ENCODE data around the gene IGFL2.

Gene IGFL2

GRCh38 chr19:46131485-46132143 lies 16.4 kb upstream of the IGFL2 start:
- Mint-ChIP-seq H3K4me3 (no peak overlapping the region), H3K4me1 (ENCODE audit: low read depth) (peaks cover 4% of the 10 kb centered on the region), H3K27ac (no peak overlapping the region), H3K27me3 (ENCODE audit: low read depth) (peaks cover 44% of the 10 kb centered on the region), H3K36me3 (ENCODE audit: low read depth) (peaks cover 2% of the 10 kb centered on the region), H3K9me3 (no peaks in the 10 kb centered on the region)

- Mint-ChIP-seq H3K4me3 (no peak overlapping the region), H3K9me3 (no peaks in the 10 kb centered on the region), H3K4me1 (ENCODE audit: low read depth) (peaks cover 4% of the 10 kb centered on the region), H3K27me3 (ENCODE audit: low read depth) (peaks cover 37% of the 10 kb centered on the region), H3K36me3 (ENCODE audit: low read depth) (peaks cover 2% of the 10 kb centered on the region), H3K27ac (no peak overlapping the region)
Measured at GRCh38 chr19:46132508-46133100, 15.4 kb upstream of the IGFL2 start.

- H3K4me1 Mint-ChIP-seq (ENCODE audit: low read depth) = peaks cover 4% of the 10 kb centered on the region
- peaks cover 33% of the 10 kb centered on the region for H3K27me3 Mint-ChIP-seq (ENCODE audit: low read depth)
- H3K36me3 Mint-ChIP-seq (ENCODE audit: low read depth) = peaks cover 2% of the 10 kb centered on the region
- no peak overlapping the region for H3K27ac Mint-ChIP-seq
- H3K4me3 Mint-ChIP-seq = no peak overlapping the region
- no peaks in the 10 kb centered on the region for H3K9me3 Mint-ChIP-seq
Measured at GRCh38 chr19:46133101-46133627, 14.9 kb upstream of the IGFL2 start.

GRCh38 chr19:46133777-46134241 lies 14.2 kb upstream of the IGFL2 start:
- H3K9me3 Mint-ChIP-seq = no peaks in the 10 kb centered on the region
- H3K27me3 Mint-ChIP-seq (ENCODE audit: low read depth) = peaks cover 27% of the 10 kb centered on the region

GRCh38 chr19:46134527-46134926 lies 13.5 kb upstream of the IGFL2 start:
- Mint-ChIP-seq H3K4me1 (ENCODE audit: low read depth) (peaks cover 4% of the 10 kb centered on the region), H3K27me3 (ENCODE audit: low read depth) (peaks cover 24% of the 10 kb centered on the region), H3K27ac (no peak overlapping the region), H3K9me3 (no peaks in the 10 kb centered on the region), H3K4me3 (no peak overlapping the region), H3K36me3 (ENCODE audit: low read depth) (peaks cover 2% of the 10 kb centered on the region)

More at GRCh38 chr19:46133777-46134241, 14.2 kb upstream of the IGFL2 start:
- peaks cover 4% of the 10 kb centered on the region for H3K4me1 Mint-ChIP-seq (ENCODE audit: low read depth)
- peaks cover 2% of the 10 kb centered on the region for H3K36me3 Mint-ChIP-seq (ENCODE audit: low read depth)
- H3K4me3 Mint-ChIP-seq = no peak overlapping the region
- no peak overlapping the region for H3K27ac Mint-ChIP-seq

GRCh38 chr19:46137915-46138473 lies 10.0 kb upstream of the IGFL2 start:
- Mint-ChIP-seq H3K9me3 (no peaks in the 10 kb centered on the region), H3K4me3 (no peak overlapping the region)

GRCh38 chr19:46141421-46141820 lies 6.6 kb upstream of the IGFL2 start:
- no peaks in the 10 kb centered on the region for H3K36me3 Mint-ChIP-seq (ENCODE audit: low read depth)
- H3K27me3 Mint-ChIP-seq (ENCODE audit: low read depth) = peaks cover 27% of the 10 kb centered on the region
- H3K4me3 Mint-ChIP-seq = no peak overlapping the region
- H3K4me1 Mint-ChIP-seq (ENCODE audit: low read depth) = no peaks in the 10 kb centered on the region
- no peaks in the 10 kb centered on the region for H3K9me3 Mint-ChIP-seq
- no peak overlapping the region for H3K27ac Mint-ChIP-seq

More at GRCh38 chr19:46137915-46138473, 10.0 kb upstream of the IGFL2 start:
- Mint-ChIP-seq H3K4me1 (ENCODE audit: low read depth) (peaks cover 2% of the 10 kb centered on the region), H3K27ac (no peak overlapping the region), H3K36me3 (ENCODE audit: low read depth) (peaks cover 2% of the 10 kb centered on the region), H3K27me3 (ENCODE audit: low read depth) (peaks cover 22% of the 10 kb centered on the region)

GRCh38 chr19:46142294-46142693 lies 5.7 kb upstream of the IGFL2 start:
- no peak overlapping the region for H3K27ac Mint-ChIP-seq
- peaks cover 32% of the 10 kb centered on the region for H3K27me3 Mint-ChIP-seq (ENCODE audit: low read depth)

GRCh38 chr19:46144756-46145155 lies 3.3 kb upstream of the IGFL2 start:
- H3K27me3 Mint-ChIP-seq (ENCODE audit: low read depth) = peaks cover 36% of the 10 kb centered on the region
- no peaks in the 10 kb centered on the region for H3K4me1 Mint-ChIP-seq (ENCODE audit: low read depth)
- H3K27ac Mint-ChIP-seq = no peak overlapping the region
- no peaks in the 10 kb centered on the region for H3K9me3 Mint-ChIP-seq
- no peak overlapping the region for H3K4me3 Mint-ChIP-seq
- H3K36me3 Mint-ChIP-seq (ENCODE audit: low read depth) = no peaks in the 10 kb centered on the region

More at GRCh38 chr19:46142294-46142693, 5.7 kb upstream of the IGFL2 start:
- Mint-ChIP-seq H3K36me3 (ENCODE audit: low read depth) (no peaks in the 10 kb centered on the region), H3K4me3 (no peak overlapping the region), H3K4me1 (ENCODE audit: low read depth) (no peaks in the 10 kb centered on the region), H3K9me3 (no peaks in the 10 kb centered on the region)

- no peaks in the 10 kb centered on the region for H3K36me3 Mint-ChIP-seq (ENCODE audit: low read depth)
- no peak overlapping the region for H3K4me3 Mint-ChIP-seq
- H3K27ac Mint-ChIP-seq = no peak overlapping the region
- H3K4me1 Mint-ChIP-seq (ENCODE audit: low read depth) = no peaks in the 10 kb centered on the region
- no peaks in the 10 kb centered on the region for H3K9me3 Mint-ChIP-seq
- H3K27me3 Mint-ChIP-seq (ENCODE audit: low read depth) = peaks cover 35% of the 10 kb centered on the region
Measured at GRCh38 chr19:46147166-46147740, 785 bp upstream of the IGFL2 start.

GRCh38 chr19:46150606-46151005 lies 2.6 kb downstream of the IGFL2 start:
- Mint-ChIP-seq H3K27ac (no peak overlapping the region), H3K36me3 (ENCODE audit: low read depth) (no peaks in the 10 kb centered on the region), H3K4me3 (no peak overlapping the region), H3K4me1 (ENCODE audit: low read depth) (no peaks in the 10 kb centered on the region), H3K27me3 (ENCODE audit: low read depth) (peaks cover 37% of the 10 kb centered on the region), H3K9me3 (no peaks in the 10 kb centered on the region)

GRCh38 chr19:46155237-46155636 lies 7.2 kb downstream of the IGFL2 start:
- Mint-ChIP-seq H3K27me3 (ENCODE audit: low read depth) (peaks cover 28% of the 10 kb centered on the region), H3K4me1 (ENCODE audit: low read depth) (no peaks in the 10 kb centered on the region), H3K9me3 (no peaks in the 10 kb centered on the region), H3K27ac (no peak overlapping the region), H3K4me3 (no peak overlapping the region), H3K36me3 (ENCODE audit: low read depth) (no peaks in the 10 kb centered on the region)

- H3K27ac Mint-ChIP-seq = no peak overlapping the region
- H3K36me3 Mint-ChIP-seq (ENCODE audit: low read depth) = no peaks in the 10 kb centered on the region
- H3K27me3 Mint-ChIP-seq (ENCODE audit: low read depth) = peaks cover 24% of the 10 kb centered on the region
- no peaks in the 10 kb centered on the region for H3K4me1 Mint-ChIP-seq (ENCODE audit: low read depth)
- peaks cover 18% of the 10 kb centered on the region for H3K9me3 Mint-ChIP-seq
- H3K4me3 Mint-ChIP-seq = no peak overlapping the region
Measured at GRCh38 chr19:46159418-46160232, 11.6 kb downstream of the IGFL2 start.

- Mint-ChIP-seq H3K36me3 (ENCODE audit: low read depth) (no peaks in the 10 kb centered on the region), H3K4me3 (no peak overlapping the region), H3K4me1 (ENCODE audit: low read depth) (no peaks in the 10 kb centered on the region), H3K9me3 (peaks cover 18% of the 10 kb centered on the region), H3K27ac (no peak overlapping the region), H3K27me3 (ENCODE audit: low read depth) (peaks cover 24% of the 10 kb centered on the region)
Measured at GRCh38 chr19:46160233-46160775, 12.3 kb downstream of the IGFL2 start.

All from T-helper 1 cell treated with Interleukin-12 subunit alpha and Interleukin-12 subunit beta and Interleukin-4 antibody, amounts not matched to agents 30 μg/mL and 1 μg/mL, for 36 hours (primary cell).